ENCODE data around the gene PAOX. TPM values are rescaled to one million over a fixed set of nuclear protein-coding genes. Genes with fewer than 3 reads are reported as not detected.
A peak's percentile ranks its signal among the peaks of the same experiment; 100 is the strongest.
"Not testable (repeated sequence)": the region's sequence is repeated elsewhere in the genome, so short reads cannot be mapped to it uniquely, and the experiment has no call there.

PAOX gene
- total RNA-seq, 1 donor from 2014 or later, result 8.2 TPM

DNA sequence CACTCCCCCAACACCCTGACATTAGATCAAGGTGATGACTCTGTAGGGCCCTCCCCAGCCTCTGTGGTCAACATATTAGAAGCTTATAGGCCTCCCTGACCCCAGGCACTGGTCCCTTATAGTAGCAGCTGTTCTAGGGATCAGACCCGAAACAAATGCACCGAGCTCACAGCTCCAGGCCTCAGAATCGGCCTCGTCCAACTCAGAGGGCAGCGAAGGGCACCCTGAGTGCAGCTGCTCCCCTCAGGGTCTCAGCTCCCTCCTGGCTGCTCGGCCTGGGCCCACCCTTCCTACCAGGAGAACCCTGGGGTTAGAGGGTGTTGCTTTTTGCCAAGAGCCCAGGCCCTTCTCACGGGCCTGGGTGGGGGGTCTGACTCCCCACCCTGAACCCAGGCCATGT is 10.9 kb upstream of the PAOX start:
- no peak for DNase-seq (ENCODE audit: extremely low spot score, unreplicated experiment)
- H3K4me1 Mint-ChIP-seq (ENCODE audit: unreplicated experiment), result peaks cover 6% of the 10 kb centered on the region
- H3K36me3 Mint-ChIP-seq, result peaks cover 9% of the 10 kb centered on the region
- no peaks in the 10 kb centered on the region for H3K9me3 Mint-ChIP-seq
- H3K27ac Mint-ChIP-seq, result no peak overlapping the region
- H3K27me3 Mint-ChIP-seq, result no peaks in the 10 kb centered on the region
- no peak for TF ChIP-seq CTCF (conservative IDR thresholded peaks at IDR 0.05)
- no peak overlapping the region for H3K4me3 Mint-ChIP-seq

GRCh38 chr10:133370030-133370786 is 8.9 kb upstream of the PAOX start:
- Mint-ChIP-seq H3K36me3 (peaks cover 3% of the 10 kb centered on the region), H3K27ac (no peak overlapping the region), H3K4me1 (ENCODE audit: unreplicated experiment) (peaks cover 10% of the 10 kb centered on the region), H3K9me3 (no peaks in the 10 kb centered on the region), H3K4me3 (peak overlapping the region; percentile 44), H3K27me3 (no peaks in the 10 kb centered on the region)
- DNase-seq (ENCODE audit: extremely low spot score, unreplicated experiment), result no peak
- no peak for TF ChIP-seq CTCF (conservative IDR thresholded peaks at IDR 0.05)

GRCh38 chr10:133372507-133372906 is 6.6 kb upstream of the PAOX start:
- Mint-ChIP-seq H3K4me1 (ENCODE audit: unreplicated experiment) (peaks cover 10% of the 10 kb centered on the region), H3K4me3 (peak overlapping the region; percentile 84), H3K36me3 (peaks cover 3% of the 10 kb centered on the region), H3K27ac (no peak overlapping the region), H3K9me3 (no peaks in the 10 kb centered on the region), H3K27me3 (no peaks in the 10 kb centered on the region)
- no peak for TF ChIP-seq CTCF (conservative IDR thresholded peaks at IDR 0.05)
- DNase-seq (ENCODE audit: extremely low spot score, unreplicated experiment), result no peak

GRCh38 chr10:133373174-133374090 is 5.6 kb upstream of the PAOX start, which contains the start of gene ECHS1:
Gene ECHS1 (minus strand): TSS chr10:133373354. CDS start chr10:133373333, 21 bp downstream.
- TF ChIP-seq CTCF (conservative IDR thresholded peaks at IDR 0.05), result no peak

GRCh38 chr10:133375357-133376115 is 3.5 kb upstream of the PAOX start:
- Mint-ChIP-seq H3K27ac (no peak overlapping the region), H3K4me1 (ENCODE audit: unreplicated experiment) (peaks cover 10% of the 10 kb centered on the region), H3K4me3 (peak overlapping the region; percentile 74), H3K9me3 (no peaks in the 10 kb centered on the region), H3K27me3 (no peaks in the 10 kb centered on the region), H3K36me3 (no peaks in the 10 kb centered on the region)
- DNase-seq (ENCODE audit: extremely low spot score, unreplicated experiment), result no peak
- no peak for TF ChIP-seq CTCF (conservative IDR thresholded peaks at IDR 0.05)

More at GRCh38 chr10:133373174-133374090, 5.6 kb upstream of the PAOX start, which contains the start of gene ECHS1:
- Mint-ChIP-seq H3K4me1 (ENCODE audit: unreplicated experiment) (peaks cover 10% of the 10 kb centered on the region), H3K36me3 (no peaks in the 10 kb centered on the region), H3K4me3 (peak within 1 kb of the TSS; percentile 89), H3K27me3 (no peaks in the 10 kb centered on the region), H3K9me3 (no peaks in the 10 kb centered on the region), H3K27ac (peak within 1 kb of the TSS; percentile 44)
- DNase-seq (ENCODE audit: extremely low spot score, unreplicated experiment), result peak; percentile 99

- not testable (repeated sequence) for H3K27ac Mint-ChIP-seq
These were observed 2.9 kb upstream of the PAOX start for GRCh38 chr10:133376183-133376582.

More at GRCh38 chr10:133376183-133376582, 2.9 kb upstream of the PAOX start:
- not testable (repeated sequence) for H3K4me1 Mint-ChIP-seq (ENCODE audit: unreplicated experiment); DNase-seq (ENCODE audit: extremely low spot score, unreplicated experiment); H3K9me3 Mint-ChIP-seq; H3K36me3 Mint-ChIP-seq; H3K27me3 Mint-ChIP-seq
- H3K4me3 Mint-ChIP-seq, result peak overlapping the region; percentile 78
